ENCODE results near the gene SUGCT.

GRCh38 chr7:40535678-40536077 lies 400.9 kb downstream of the SUGCT start:
- TF ChIP-seq MAX (IDR thresholded peaks at IDR 0.05; ENCODE audit: low read depth): no peak
- TF ChIP-seq NFIC (IDR thresholded peaks at IDR 0.05; ENCODE audit: borderline replicate concordance): peak; percentile 80
- TF ChIP-seq ELF1 (IDR thresholded peaks at IDR 0.05): no peak

Measured in SK-N-SH (cell line).